Measurements from ENCODE around the gene BTD.

Gene BTD

DNA sequence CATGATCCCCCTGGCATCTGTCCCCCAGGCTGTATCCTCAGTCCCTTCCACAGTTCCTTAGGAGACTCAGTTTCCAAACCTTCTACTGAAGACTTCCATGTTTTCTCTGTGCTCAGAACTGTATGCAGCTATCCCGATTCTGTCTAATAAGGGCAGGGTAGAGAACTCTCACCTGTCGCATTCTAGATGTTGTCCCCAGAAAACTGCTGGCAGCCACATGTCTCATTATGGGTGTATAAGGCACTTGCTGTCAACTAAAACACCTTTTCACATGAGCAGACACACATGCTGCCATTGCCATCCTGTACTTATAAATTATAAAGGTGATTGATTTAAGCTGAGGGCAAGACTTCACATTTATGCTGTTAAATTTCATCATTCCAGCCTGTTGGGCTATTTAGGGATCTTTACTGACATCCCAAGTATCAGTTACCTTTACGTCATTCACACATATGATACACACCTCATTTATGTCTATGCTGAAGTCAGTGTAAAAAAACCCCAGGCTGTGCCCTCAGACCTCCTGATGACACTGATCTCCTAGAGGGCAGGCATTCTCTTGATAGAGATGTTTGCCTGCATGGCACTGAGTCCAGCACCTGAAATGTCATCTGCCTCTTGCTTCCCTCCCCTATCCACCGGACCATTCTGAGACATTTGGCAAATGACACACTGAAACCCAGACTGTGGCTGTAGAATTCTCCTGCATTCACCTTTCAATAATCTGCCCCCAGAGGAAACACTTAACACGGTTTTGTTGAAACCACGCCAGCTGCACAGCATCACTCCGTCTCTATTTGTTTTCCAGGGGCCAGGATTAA lies 35.8 kb downstream of the BTD start:
- DNase-seq: no peak

GRCh38 chr3:15638193-15638890 lies 36.8 kb downstream of the BTD start:
- DNase-seq: peak; percentile 22

GRCh38 chr3:15638891-15639262 lies 37.3 kb downstream of the BTD start:
- DNase-seq: peak; percentile 32

- no peak for DNase-seq
Observed at GRCh38 chr3:15645246-15645645, 43.7 kb downstream of the BTD start.

DNA sequence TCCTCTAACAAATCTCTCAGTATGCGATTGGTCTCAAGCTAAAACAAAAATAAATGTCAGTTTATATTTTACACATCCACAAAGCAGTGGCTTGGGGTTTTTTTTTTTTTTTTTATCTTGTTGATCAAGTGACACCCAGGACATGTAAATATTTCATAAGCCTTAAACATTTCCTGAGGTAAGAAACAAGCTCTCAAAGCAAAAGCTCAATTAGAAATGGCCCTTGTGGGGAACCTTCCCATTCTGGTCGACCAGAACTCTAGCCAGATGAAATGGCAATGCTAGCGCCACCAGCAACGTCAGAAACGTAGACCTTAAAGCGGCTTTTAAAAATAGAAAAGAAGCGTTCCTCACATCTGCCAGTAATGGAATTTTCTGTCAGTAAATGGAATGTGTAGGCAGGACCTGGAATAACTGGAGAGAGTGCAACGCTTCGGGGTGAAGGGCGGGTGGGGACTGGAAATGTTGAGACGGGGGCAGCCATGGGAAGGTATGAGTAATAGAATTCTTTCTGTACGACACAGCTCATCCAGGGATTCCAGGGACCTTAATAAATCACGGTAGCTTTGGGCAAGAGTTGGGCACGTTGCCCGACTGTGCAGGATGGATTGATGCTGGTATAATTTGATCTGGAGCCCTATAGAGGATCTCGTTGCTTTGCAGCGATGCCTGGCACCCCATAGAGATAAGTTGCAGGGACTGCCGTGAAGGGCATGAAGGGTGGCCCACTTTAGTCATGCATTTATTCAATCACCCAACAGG lies 44.4 kb downstream of the BTD start:
- DNase-seq: peak; percentile 97

- peak; percentile 100 for DNase-seq
Observed at GRCh38 chr3:15646851-15647511, 45.4 kb downstream of the BTD start.

- DNase-seq: peak; percentile 98
Observed at GRCh38 chr3:15647611-15648167, 46.1 kb downstream of the BTD start.

DNA sequence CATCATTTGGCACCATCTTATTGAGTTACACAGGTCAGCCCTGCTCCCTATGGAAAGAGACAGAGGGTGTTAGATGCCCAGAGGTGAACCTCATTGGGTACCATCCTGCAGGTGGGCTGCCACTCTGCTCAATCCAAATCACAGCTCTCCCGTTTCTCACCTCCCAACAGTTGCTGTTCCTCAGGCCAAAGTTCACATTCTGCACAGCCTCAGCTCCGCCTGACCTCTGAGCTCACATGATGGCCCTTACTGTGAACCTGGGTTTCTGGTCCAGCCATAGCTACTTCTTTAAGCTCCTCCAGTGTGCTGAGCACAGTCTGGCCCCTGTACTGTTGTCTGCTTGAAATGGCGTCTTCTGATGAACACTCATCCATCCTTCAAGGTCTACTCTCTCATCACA lies 47.8 kb downstream of the BTD start:
- no peak for DNase-seq

DNA sequence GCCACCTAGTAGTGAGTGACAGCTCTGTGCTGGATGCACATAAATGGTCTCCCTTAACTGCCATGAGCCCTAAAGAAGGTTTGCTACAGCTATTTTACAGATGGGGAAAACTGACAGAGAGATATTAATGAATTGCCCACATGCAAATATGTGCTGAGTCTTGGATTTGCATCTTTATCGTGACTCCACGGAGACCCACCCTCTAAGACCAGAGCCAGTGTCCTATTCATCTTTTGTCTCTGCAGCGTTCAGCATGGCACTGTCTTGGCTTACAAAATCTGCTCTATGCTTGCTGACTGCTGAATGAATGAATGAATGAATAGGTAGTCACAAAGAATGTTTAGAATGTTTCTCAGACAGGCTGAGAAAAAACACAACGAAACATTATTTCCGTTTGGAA lies 48.3 kb downstream of the BTD start:
- DNase-seq: no peak

GRCh38 chr3:15651396-15651795 lies 49.9 kb downstream of the BTD start:
- DNase-seq: no peak

DNA sequence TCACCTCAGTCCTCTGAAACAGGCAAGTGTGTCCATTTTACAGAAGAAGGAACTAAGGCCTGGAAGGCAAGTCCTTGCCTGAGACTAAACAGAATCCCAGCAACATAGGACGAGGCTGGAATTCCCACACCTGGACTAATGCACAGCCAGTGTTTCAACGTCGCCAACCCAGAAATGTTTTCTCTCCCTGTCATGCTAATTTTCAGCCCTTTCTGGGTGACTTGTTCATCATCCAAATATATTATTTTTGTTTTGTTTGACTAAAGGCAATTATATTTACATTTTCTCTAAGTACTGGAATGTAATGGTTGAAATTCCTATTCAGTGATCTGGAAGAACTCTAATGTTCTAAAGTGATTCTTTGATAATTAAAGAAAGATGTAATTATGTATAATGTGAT lies 51.8 kb downstream of the BTD start:
- no peak for DNase-seq

GRCh38 chr3:15654127-15654526 lies 52.6 kb downstream of the BTD start:
- DNase-seq: no peak

- no peak for DNase-seq
Observed at GRCh38 chr3:15654891-15655290, 53.3 kb downstream of the BTD start.

DNA sequence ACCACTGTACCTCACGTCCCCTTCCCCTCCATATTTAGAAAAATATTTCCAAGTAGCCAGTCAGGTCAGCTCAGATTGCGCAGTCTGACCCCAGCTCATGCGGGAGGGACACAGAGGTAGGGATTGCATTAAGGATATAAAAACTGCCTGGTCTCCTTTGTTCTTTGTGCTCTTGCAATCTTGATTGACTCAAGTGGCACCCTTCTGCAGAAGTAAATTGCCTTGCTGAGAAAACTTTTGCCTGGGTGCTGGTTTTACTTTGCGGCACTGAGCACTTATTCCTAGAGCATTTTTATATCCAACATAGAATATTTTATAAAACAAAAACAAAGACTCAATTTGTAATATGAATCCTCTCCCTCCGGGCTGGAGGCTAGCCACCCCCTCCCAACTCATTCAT lies 54.8 kb downstream of the BTD start:
- no peak for DNase-seq

GRCh38 chr3:15657016-15657415 lies 55.5 kb downstream of the BTD start:
- DNase-seq: no peak

GRCh38 chr3:15659254-15659975 lies 57.9 kb downstream of the BTD start:
- no peak for DNase-seq

- no peak for DNase-seq
Observed at GRCh38 chr3:15660055-15660935, 58.8 kb downstream of the BTD start.

GRCh38 chr3:15664144-15664543 lies 62.6 kb downstream of the BTD start:
- no peak for DNase-seq

- peak; percentile 26 for DNase-seq
Observed at GRCh38 chr3:15665510-15666150, 64.1 kb downstream of the BTD start.

GRCh38 chr3:15666277-15666676 lies 64.7 kb downstream of the BTD start:
- DNase-seq: no peak

GRCh38 chr3:15667484-15667883 lies 65.9 kb downstream of the BTD start:
- no peak for DNase-seq

Data from HCEC 1CT (cell line).